RPMI7951 (cell line): ENCODE results near the gene REM1. TPM values are rescaled to one million over a fixed set of nuclear protein-coding genes. Genes with fewer than 3 reads are reported as not detected.

Experiments used
- DNase-seq: peaks from one replicate; pipeline ENCODE4 v3.0.0-alpha.2; 2012; ENCODE audit warnings: low read depth
- total RNA-seq: library from RNA; depleted of rRNA; stranded (reverse); fragments of >200 nt; shearing (Covaris generic); gene quantifications from 2 replicates; pipeline ENCODE4 v1.2.3, GENCODE V29; 2014; rRNA removed

The REM1 gene
- total RNA-seq, 1 experiment from 2014 or later = 0.24 TPM

DNA sequence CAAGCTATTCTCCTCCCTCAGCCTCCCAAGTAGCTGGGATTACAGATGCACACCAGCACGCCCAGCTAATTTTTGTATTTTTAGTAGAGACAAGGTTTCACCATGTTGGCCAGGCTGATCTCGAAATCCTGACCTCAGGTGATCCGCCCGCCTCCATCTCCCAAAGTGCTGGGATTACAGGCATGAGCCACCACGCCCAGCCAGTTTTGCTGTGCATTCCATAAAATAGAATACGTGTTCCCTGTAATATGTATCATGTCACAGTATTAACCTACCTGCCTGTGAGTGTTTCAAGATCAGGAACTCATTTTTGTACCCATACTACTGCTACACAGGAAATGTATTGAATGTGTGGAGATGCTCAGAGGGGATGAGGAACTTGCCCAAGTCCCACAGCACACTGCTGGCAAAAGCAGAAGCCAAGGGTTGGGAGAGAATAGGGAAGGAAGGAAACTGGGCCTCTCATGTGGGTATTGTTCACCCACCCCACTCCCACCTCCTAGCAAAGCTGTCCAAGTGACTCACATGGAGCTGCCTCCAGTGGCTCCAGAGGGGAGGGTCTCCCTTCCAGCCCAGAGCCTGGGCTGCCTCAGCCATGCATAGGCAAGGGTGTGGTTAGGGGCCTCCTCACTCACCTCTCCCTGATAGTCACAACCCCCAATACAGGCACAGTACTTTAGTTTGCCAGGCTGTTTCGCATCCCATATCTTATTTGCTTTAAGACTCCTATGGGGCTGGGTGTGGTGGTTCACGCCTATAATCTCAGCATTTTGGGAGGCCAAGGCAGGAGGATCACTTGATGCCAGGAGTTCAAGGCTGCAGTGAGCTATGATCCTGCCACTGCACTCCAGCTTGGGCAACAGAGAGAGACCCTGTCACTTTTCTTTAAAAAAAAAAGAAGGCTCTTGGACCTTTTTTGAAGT lies 48.5 kb downstream of the REM1 start:
- no peak for DNase-seq

DNA sequence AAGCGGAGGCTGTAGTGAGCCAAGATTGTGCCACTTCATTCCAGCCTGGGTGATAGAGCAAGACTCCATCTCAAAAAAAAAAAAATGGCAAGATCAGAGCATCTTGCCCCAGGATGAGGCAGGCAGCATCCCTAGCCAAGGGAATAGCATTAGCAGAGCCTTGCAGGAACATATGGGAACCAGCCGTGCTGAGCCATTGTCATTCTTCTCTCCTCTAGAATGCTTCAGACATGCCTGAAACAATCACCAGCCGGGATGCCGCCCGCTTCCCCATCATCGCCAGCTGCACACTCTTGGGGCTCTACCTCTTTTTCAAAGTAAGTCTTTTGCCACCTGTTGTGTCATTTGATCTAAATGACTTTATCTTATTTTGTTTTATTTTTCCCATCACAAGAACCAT lies 52.2 kb downstream of the REM1 start:
- DNase-seq = no peak

Other genes starting within 250 kb of the REM1 start
- not detected in 2 replicates for gene DEFB115, start 217.6 kb upstream of the REM1 start, total RNA-seq
- not detected in 2 replicates for gene DEFB116, start 166.7 kb upstream of the REM1 start, total RNA-seq
- gene DEFB118, start 106.7 kb upstream of the REM1 start, total RNA-seq = not detected in 2 replicates
- not detected in 2 replicates for gene DEFB119, start 84.7 kb upstream of the REM1 start, total RNA-seq
- gene DEFB121, start 69.1 kb upstream of the REM1 start, total RNA-seq = not detected in 2 replicates
- not detected in 2 replicates for gene DEFB123, start 34.7 kb upstream of the REM1 start, total RNA-seq
- not detected in 2 replicates for gene DEFB124, start 161 bp upstream of the REM1 start, total RNA-seq
- gene HM13, start 39.2 kb downstream of the REM1 start, total RNA-seq = 176 and 179 TPM in 2 replicates
- gene ID1, start 130.0 kb downstream of the REM1 start, total RNA-seq = 315 and 437 TPM in 2 replicates
- not detected in 2 replicates for gene COX4I2, start 162.6 kb downstream of the REM1 start, total RNA-seq
- gene BCL2L1, start 247.6 kb downstream of the REM1 start, total RNA-seq = 71.8 and 86.4 TPM in 2 replicates